Femur (tissue), 1 donor: Measurements from ENCODE around the gene GEN1.
A peak's percentile ranks its signal among the peaks of the same experiment; 100 is the strongest.

ENCODE experiments used
- DNase-seq: peaks from one replicate; pipeline ENCODE4 v3.0.0-alpha.2; 2017

GEN1 gene

DNA sequence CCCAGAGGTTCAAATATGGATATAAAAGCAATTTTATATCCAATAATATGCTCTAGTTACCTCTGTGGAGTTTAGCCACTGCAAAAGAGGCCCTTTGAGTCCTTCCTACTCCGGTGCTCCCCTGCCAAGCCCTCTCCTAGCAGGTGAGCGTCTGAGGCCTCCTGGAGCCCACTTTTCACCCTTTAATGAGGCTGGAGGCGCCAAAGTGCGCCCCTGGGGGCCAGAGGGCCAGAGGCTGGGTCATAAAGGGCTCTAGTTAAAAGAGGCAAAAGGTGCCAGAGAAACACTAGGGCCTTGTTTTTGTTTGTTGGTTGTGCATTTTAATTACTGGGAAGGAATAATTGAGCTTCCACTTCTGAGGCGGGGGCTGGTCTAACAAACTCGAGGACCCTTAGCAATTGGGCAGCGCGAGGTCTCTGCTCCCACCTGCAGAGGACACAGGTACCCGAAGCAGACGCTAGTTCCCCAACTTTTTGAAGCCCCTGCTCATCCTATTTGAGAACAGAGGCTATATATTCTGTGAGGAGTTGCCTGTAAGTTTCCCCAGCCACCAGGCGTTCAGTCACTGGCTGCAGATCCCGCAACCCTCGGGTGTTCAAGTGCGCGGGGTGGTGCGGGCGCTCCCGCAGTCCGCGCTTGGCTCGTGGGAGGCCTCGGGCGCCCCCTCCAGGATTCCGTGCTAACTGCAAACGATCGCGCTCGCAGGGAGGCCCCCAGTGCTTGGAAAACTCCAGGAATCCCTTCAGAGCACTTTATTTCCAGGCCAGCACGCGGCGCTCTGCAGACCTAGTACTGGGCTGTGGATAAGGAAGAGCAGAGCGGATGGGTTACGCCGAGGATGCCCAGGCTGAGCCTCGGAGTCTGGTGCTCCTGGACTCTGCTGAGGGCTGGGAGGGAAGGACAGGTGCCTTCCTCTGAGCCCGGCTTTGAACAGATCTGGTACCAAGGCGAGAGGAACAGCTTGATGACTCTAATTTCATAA, 76.4 kb downstream of the GEN1 start:
- DNase-seq: peak; percentile 86

- DNase-seq: no peak
Observed at GRCh38 chr2:17835516-17835915, 81.6 kb downstream of the GEN1 start.
